CD8-positive, alpha-beta memory T cell (primary cell): Measurements from ENCODE around the gene DISP2. TPM values are rescaled to one million over a fixed set of nuclear protein-coding genes. Genes with fewer than 3 reads are reported as not detected.

Experiments used
- CTCF ChIA-PET: fragments of 350-600 bp; sonication (Branson Sonifier 250); formaldehyde crosslinking; loops from one replicate; lab custom pipeline; 2021; ENCODE audit warnings: antibody characterized with exemption; lab: Charles Lee
- POLR2A ChIA-PET: fragments of 350-600 bp; sonication (Branson Sonifier 250); formaldehyde crosslinking; loops from one replicate; lab custom pipeline; 2021; ENCODE audit warnings: antibody characterized with exemption; lab: Charles Lee
- DNase-seq, 5 donors: peaks; one replicate each; pipeline versions ENCODE4 v3.0.0 to v3.0.0-alpha.2; 2020 to 2022; ENCODE audit warnings: mixed read lengths in 1 of 5
- H3K27ac ChIP-seq: one replicate; pipeline ENCODE4 v1.7.0; 2013; ENCODE audit warnings: low read depth, mild to moderate bottlenecking, low read length, moderate library complexity
- H3K27me3 ChIP-seq: 2 replicates; pipeline ENCODE4 v1.7.0; 2013; ENCODE audit warnings: low read length, mild to moderate bottlenecking; ENCODE audit not compliant: insufficient read depth, poor library complexity, severe bottlenecking
- H3K36me3 ChIP-seq: 2 replicates; pipeline ENCODE4 v1.7.0; 2013; ENCODE audit warnings: mild to moderate bottlenecking, low read length, moderate library complexity; ENCODE audit not compliant: insufficient read depth
- H3K4me1 ChIP-seq: 2 replicates; pipeline ENCODE4 v1.7.0; 2013; ENCODE audit warnings: mild to moderate bottlenecking, low read length, moderate library complexity; ENCODE audit not compliant: insufficient read depth
- H3K4me3 ChIP-seq: 2 replicates; pipeline ENCODE4 v1.7.0; 2013; ENCODE audit warnings: mild to moderate bottlenecking, low read length
- H3K9me3 ChIP-seq: 2 replicates; pipeline ENCODE4 v1.7.0; 2013; ENCODE audit warnings: mild to moderate bottlenecking, low read length
- H3K27ac Mint-ChIP-seq, 8 donors: one replicate each; pipeline ENCODE4 v1.8.0; 2020 to 2021; ENCODE audit warnings: mixed read lengths in 8 of 8, mild to moderate bottlenecking in 6 of 8, inconsistent platforms in 3 of 8, moderate library complexity in 3 of 8
- H3K27me3 Mint-ChIP-seq, 2 donors: one replicate each; pipeline ENCODE4 v1.8.0; 2020 to 2021; ENCODE audit warnings: mixed read lengths in 2 of 2, mild to moderate bottlenecking in 1 of 2, moderate library complexity in 1 of 2
- H3K36me3 Mint-ChIP-seq, 3 donors: one replicate each; pipeline ENCODE4 v1.8.0; 2020 to 2021; ENCODE audit warnings: mixed read lengths in 3 of 3, inconsistent platforms in 1 of 3, mild to moderate bottlenecking in 1 of 3
- H3K4me1 Mint-ChIP-seq, 3 donors: one replicate each; pipeline ENCODE4 v1.8.0; 2020 to 2021; ENCODE audit warnings: mixed read lengths in 3 of 3, inconsistent platforms in 1 of 3, mild to moderate bottlenecking in 1 of 3
- H3K4me3 Mint-ChIP-seq, 7 donors: one replicate each; pipeline ENCODE4 v1.8.0; 2020 to 2021; ENCODE audit warnings: mixed read lengths in 7 of 7, mild to moderate bottlenecking in 6 of 7, moderate library complexity in 4 of 7, inconsistent platforms in 2 of 7
- H3K9me3 Mint-ChIP-seq, 5 donors: one replicate each; pipeline ENCODE4 v1.8.0; 2020 to 2022; ENCODE audit warnings: mixed read lengths in 5 of 5, mild to moderate bottlenecking in 3 of 5, moderate library complexity in 2 of 5, inconsistent platforms in 1 of 5
- polyA plus RNA-seq: library from polyadenylated mRNA; unstranded; fragments of 300-500 nt; fragmentation: Illumina TruSeq; gene quantifications from one replicate; pipeline ENCODE4 v1.2.3, GENCODE V29; 2021
- total RNA-seq, 2 experiments: library from RNA; stranded (reverse); gene quantifications; one replicate each; pipeline ENCODE4 v1.2.3, GENCODE V29; 2021

DISP2 gene
- total and polyA plus RNA-seq, 3 experiments from 2014 or later, result 0.18 to 1.1 (median 1.1) TPM

- no peak for DNase-seq
- Mint-ChIP-seq H3K27me3 (peaks cover 2 to 4% of the 10 kb centered on the region in 2 donors), H3K4me3 (no peak overlapping the region), H3K27ac (no peak overlapping the region), H3K9me3 (peaks cover 0 to 1% (median 0%) of the 10 kb centered on the region in 5 donors), H3K4me1 (peaks cover 4 to 12% (median 7%) of the 10 kb centered on the region in 3 donors), H3K36me3 (no peaks in the 10 kb centered on the region)
- POLR2A ChIA-PET, result interaction anchor here (1.2 kb wide), 1 partner anchor 13 kb away, joined by 3 read pairs; no protein-coding TSS in a partner anchor
- Histone ChIP-seq H3K27me3 (no peaks in the 10 kb centered on the region), H3K9me3 (no peaks in the 10 kb centered on the region), H3K4me1 (peaks cover 23% of the 10 kb centered on the region), H3K36me3 (no peaks in the 10 kb centered on the region), H3K27ac (no peak overlapping the region), H3K4me3 (no peak overlapping the region)
- CTCF ChIA-PET, result interaction anchor here (1.3 to 12.4 kb wide), 11 partner anchors 7 to 119 kb away, joined by 3 to 268 read pairs (median 31); partner anchors contain the start of genes ANKRD63, DISP2, INAFM2 and PLCB2
Measured at GRCh38 chr15:40335938-40336743, 21.9 kb upstream of the DISP2 start.

- ChIA-PET CTCF (interaction anchor here (0.6 to 12.4 kb wide), 15 partner anchors 7 to 120 kb away, joined by 3 to 268 read pairs (median 14); partner anchors contain the start of genes ANKRD63, DISP2, INAFM2 and IVD), POLR2A (interaction anchor here (1.2 kb wide), 1 partner anchor 14 kb away, joined by 3 read pairs; no protein-coding TSS in a partner anchor)
- Histone ChIP-seq H3K36me3 (no peaks in the 10 kb centered on the region), H3K27me3 (no peaks in the 10 kb centered on the region), H3K9me3 (no peaks in the 10 kb centered on the region), H3K27ac (no peak overlapping the region), H3K4me1 (peaks cover 23% of the 10 kb centered on the region), H3K4me3 (no peak overlapping the region)
- DNase-seq, result no peak
- Mint-ChIP-seq H3K4me3 (no peak overlapping the region), H3K27ac (no peak overlapping the region), H3K4me1 (peaks cover 4 to 12% (median 7%) of the 10 kb centered on the region in 3 donors), H3K9me3 (peaks cover 0 to 1% (median 0%) of the 10 kb centered on the region in 5 donors), H3K36me3 (no peaks in the 10 kb centered on the region), H3K27me3 (peaks cover 2 to 4% of the 10 kb centered on the region in 2 donors)
Measured at GRCh38 chr15:40336744-40337122, 21.3 kb upstream of the DISP2 start.

GRCh38 chr15:40337597-40337996 lies 20.4 kb upstream of the DISP2 start:
- Histone ChIP-seq H3K4me1 (peaks cover 23% of the 10 kb centered on the region), H3K27ac (no peak overlapping the region), H3K36me3 (no peaks in the 10 kb centered on the region), H3K4me3 (no peak overlapping the region), H3K9me3 (no peaks in the 10 kb centered on the region), H3K27me3 (no peaks in the 10 kb centered on the region)
- Mint-ChIP-seq H3K4me1 (peaks cover 4 to 12% (median 7%) of the 10 kb centered on the region in 3 donors), H3K9me3 (peaks cover 0 to 1% (median 0%) of the 10 kb centered on the region in 5 donors), H3K36me3 (no peaks in the 10 kb centered on the region), H3K27ac (no peak overlapping the region), H3K27me3 (peaks cover 2 to 4% of the 10 kb centered on the region in 2 donors), H3K4me3 (no peak overlapping the region)
- DNase-seq, result no peak
- POLR2A ChIA-PET, result interaction anchor here (1.2 to 1.5 kb wide), 3 partner anchors 15 to 29 kb away, joined by 3 to 8 read pairs (median 5); partner anchors contain the start of gene PLCB2
- CTCF ChIA-PET, result interaction anchor here (0.7 to 12.4 kb wide), 29 partner anchors 9 to 241 kb away, joined by 3 to 268 read pairs (median 6); partner anchors contain the start of genes ANKRD63, BAHD1, DISP2 and INAFM2

- Histone ChIP-seq H3K4me1 (peaks cover 23% of the 10 kb centered on the region), H3K27me3 (no peaks in the 10 kb centered on the region), H3K27ac (no peak overlapping the region), H3K4me3 (no peak overlapping the region), H3K9me3 (no peaks in the 10 kb centered on the region), H3K36me3 (no peaks in the 10 kb centered on the region)
- H3K9me3 Mint-ChIP-seq, result no peaks in the 10 kb centered on the region
- H3K4me1 Mint-ChIP-seq, result peaks cover 4 to 12% (median 7%) of the 10 kb centered on the region in 3 donors
- H3K36me3 Mint-ChIP-seq, result no peaks in the 10 kb centered on the region
- ChIA-PET POLR2A (interaction anchor here (1.5 kb wide), 2 partner anchors 17 to 30 kb away, joined by 5 to 8 read pairs; partner anchors contain the start of gene PLCB2), CTCF (interaction anchor here (0.6 to 12.4 kb wide), 29 partner anchors 9 to 242 kb away, joined by 3 to 268 read pairs (median 6); partner anchors contain the start of genes ANKRD63, BAHD1, DISP2 and INAFM2)
- no peak overlapping the region for H3K4me3 Mint-ChIP-seq
- peaks cover 2 to 4% of the 10 kb centered on the region in 2 donors for H3K27me3 Mint-ChIP-seq
- peak; percentile 59 to 83 (median 62) for DNase-seq
- H3K27ac Mint-ChIP-seq, result peak overlapping the region in 2 of 8 donors; percentile 38 to 54
Measured at GRCh38 chr15:40338041-40338657, 19.9 kb upstream of the DISP2 start.

DNA sequence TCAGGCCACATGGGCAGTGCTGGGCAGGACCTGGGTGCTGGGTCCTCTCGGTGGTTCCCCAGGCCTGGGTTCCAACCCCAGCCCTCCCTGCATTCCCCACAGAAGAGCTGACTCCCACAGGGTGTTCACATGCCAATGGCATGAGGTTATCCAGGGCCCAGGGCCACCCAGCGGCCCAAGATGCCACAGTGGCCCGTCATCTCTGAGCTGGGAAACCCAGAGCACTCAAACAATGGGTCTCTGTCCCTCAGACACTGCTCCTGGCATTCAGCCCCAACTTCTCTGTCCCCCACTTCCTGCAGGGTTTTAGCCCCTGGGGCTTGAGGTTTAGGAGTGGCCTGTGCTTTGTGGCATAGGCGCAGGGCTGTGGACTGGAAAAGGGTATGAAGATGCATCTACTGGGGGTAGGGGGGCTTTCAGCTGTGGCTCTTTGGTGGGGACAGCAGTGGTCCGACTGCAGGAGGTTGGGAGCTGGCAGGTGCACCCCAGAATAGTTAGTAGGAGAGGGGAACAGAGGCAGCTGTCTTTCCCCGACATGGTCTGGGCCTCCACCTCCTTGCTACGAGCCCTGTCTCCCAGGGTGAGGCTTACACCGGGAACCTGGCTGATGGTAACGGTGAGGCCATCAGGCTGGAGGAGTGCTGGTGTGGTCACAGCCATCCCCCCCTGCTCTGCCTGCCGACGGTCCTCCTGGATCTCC lies 18.9 kb upstream of the DISP2 start:
- Mint-ChIP-seq H3K27me3 (peaks cover 2 to 4% of the 10 kb centered on the region in 2 donors), H3K4me3 (no peak overlapping the region), H3K9me3 (no peaks in the 10 kb centered on the region), H3K4me1 (peaks cover 4 to 9% (median 5%) of the 10 kb centered on the region in 3 donors), H3K27ac (no peak overlapping the region), H3K36me3 (no peaks in the 10 kb centered on the region)
- no peak for DNase-seq
- H3K4me3 ChIP-seq, result no peak overlapping the region
- H3K27ac ChIP-seq, result no peak overlapping the region
- ChIA-PET CTCF (interaction anchor here (0.6 to 12.4 kb wide), 21 partner anchors 8 to 166 kb away, joined by 3 to 268 read pairs (median 9); partner anchors contain the start of genes ANKRD63, DISP2, INAFM2 and IVD), POLR2A (interaction anchor here (1.5 kb wide), 1 partner anchor 18 kb away, joined by 8 read pairs; no protein-coding TSS in a partner anchor)
- H3K36me3 ChIP-seq, result no peaks in the 10 kb centered on the region
- no peaks in the 10 kb centered on the region for H3K9me3 ChIP-seq
- no peaks in the 10 kb centered on the region for H3K27me3 ChIP-seq
- peaks cover 17% of the 10 kb centered on the region for H3K4me1 ChIP-seq

GRCh38 chr15:40339621-40339945 lies 18.4 kb upstream of the DISP2 start:
- no peak overlapping the region for H3K4me3 ChIP-seq
- H3K27ac ChIP-seq, result no peak overlapping the region
- H3K36me3 ChIP-seq, result no peaks in the 10 kb centered on the region
- no peak for DNase-seq
- ChIA-PET POLR2A (no interaction called here), CTCF (interaction anchor here (0.6 to 12.4 kb wide), 12 partner anchors 11 to 112 kb away, joined by 3 to 268 read pairs (median 12); partner anchors contain the start of genes ANKRD63, BAHD1, INAFM2 and IVD)
- peaks cover 2 to 4% of the 10 kb centered on the region in 2 donors for H3K27me3 Mint-ChIP-seq
- no peaks in the 10 kb centered on the region for H3K9me3 Mint-ChIP-seq
- no peak overlapping the region for H3K4me3 Mint-ChIP-seq
- peaks cover 4 to 7% (median 4%) of the 10 kb centered on the region in 3 donors for H3K4me1 Mint-ChIP-seq
- no peaks in the 10 kb centered on the region for H3K27me3 ChIP-seq
- no peak overlapping the region for H3K27ac Mint-ChIP-seq
- H3K9me3 ChIP-seq, result no peaks in the 10 kb centered on the region
- peaks cover 16% of the 10 kb centered on the region for H3K4me1 ChIP-seq
- H3K36me3 Mint-ChIP-seq, result no peaks in the 10 kb centered on the region

DNA sequence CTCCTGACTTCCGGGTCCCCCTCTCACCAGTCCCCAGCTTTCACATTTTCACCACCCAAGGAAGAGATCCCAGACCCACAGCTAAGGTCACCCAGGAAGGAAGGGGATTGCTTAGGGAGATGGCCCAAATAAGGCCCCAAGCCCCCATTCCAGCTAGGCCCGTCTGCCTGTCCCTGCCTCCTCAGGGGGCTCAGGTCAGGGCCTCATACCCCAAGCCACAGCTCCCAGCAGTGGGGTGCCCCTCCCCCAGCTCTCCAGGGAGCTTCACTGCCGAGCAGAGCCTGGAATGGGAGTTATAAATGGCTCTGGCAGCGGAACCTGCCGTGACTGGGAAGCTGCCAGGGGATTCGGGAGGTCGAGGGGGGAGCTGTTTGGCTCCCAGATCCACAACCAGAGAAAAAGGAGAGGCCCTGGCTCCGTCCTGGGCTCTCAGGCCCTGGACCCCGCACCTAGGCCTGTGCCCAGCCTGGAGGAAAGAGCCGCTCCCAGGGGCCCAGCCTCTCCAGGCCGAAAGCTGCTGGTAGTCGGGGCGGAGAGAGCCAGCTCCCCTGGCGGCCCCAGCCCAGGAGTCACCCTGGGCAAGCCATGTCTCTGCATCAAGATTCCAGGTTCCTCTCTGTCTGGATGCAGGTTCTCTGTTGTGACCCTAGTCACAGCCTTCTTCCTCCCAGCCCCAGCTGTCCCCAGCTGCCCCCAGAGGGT lies 17.8 kb upstream of the DISP2 start:
- Histone ChIP-seq H3K4me3 (no peak overlapping the region), H3K27ac (no peak overlapping the region), H3K4me1 (peaks cover 16% of the 10 kb centered on the region), H3K9me3 (no peaks in the 10 kb centered on the region), H3K36me3 (no peaks in the 10 kb centered on the region), H3K27me3 (no peaks in the 10 kb centered on the region)
- no peak for DNase-seq
- CTCF ChIA-PET, result interaction anchor here (0.6 to 12.4 kb wide), 11 partner anchors 11 to 113 kb away, joined by 3 to 268 read pairs (median 11); partner anchors contain the start of genes BAHD1, INAFM2 and PLCB2
- POLR2A ChIA-PET, result no interaction called here
- Mint-ChIP-seq H3K4me3 (no peak overlapping the region), H3K27me3 (peaks cover 2 to 4% of the 10 kb centered on the region in 2 donors), H3K36me3 (no peaks in the 10 kb centered on the region), H3K9me3 (no peaks in the 10 kb centered on the region), H3K4me1 (peaks cover 4 to 7% (median 4%) of the 10 kb centered on the region in 3 donors), H3K27ac (no peak overlapping the region)
